ENCODE measurements around the gene IRF1.

DNA sequence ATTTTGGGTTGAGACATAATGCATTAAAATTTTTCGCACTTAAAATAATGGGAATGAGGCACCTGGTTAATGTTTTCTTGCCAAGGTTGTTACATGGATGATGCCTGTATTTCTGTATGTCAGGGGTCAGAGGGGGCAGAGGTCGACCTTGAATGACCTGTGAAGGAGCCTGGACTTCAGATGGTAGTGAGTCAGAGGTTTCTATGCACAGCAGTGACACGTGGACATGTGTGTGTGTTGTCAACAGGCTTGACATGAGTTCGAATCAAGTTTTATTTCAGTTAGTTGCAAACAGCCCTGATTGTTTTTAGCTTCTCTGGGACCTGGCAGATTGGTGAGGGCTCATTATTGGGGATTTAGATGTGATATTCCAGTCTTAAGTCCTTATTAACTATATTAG lies 49.1 kb upstream of the IRF1 start:
- TF ChIP-seq CTCF (IDR thresholded peaks at IDR 0.05) (no peak), POLR2A (IDR thresholded peaks at IDR 0.05) (no peak)

Measured in thyroid gland (tissue), 4 donors.